ENCODE measurements around the gene PTCHD1. TPM values are rescaled to one million over a fixed set of nuclear protein-coding genes. Genes with fewer than 3 reads are reported as not detected.

Gene PTCHD1
- total and polyA plus RNA-seq, 9 of the 15 experiments (the other 6 are each of a cell fraction or from before 2014, with no cell fraction given) = not detected

GRCh38 chrX:23344238-23344903 is 9.7 kb downstream of the PTCHD1 start:
- in situ Hi-C loops (cut with MboI) (no loop called here), intact Hi-C loops (cut with micrococcal nuclease) (no loop called here)
- Histone ChIP-seq H3K27ac (ENCODE audit: extremely low read depth, low read depth, low read length) (no peak overlapping the region), H3K4me2 (ENCODE audit: insufficient read depth, low read length) (no peak overlapping the region), H3K9ac (ENCODE audit: insufficient read depth in 1 of 2, low read depth in 2 of 2, low read length in 2 of 2) (no peak overlapping the region), H3K4me3 (no peak overlapping the region), H4K20me1 (replicated peaks; ENCODE audit: control insufficient read depth, insufficient read depth, low read length) (no peaks in the 10 kb centered on the region), H3K27me3 (ENCODE audit: control insufficient read depth in 2 of 2, insufficient read depth in 2 of 2, low read length in 2 of 2) (no peaks in the 10 kb centered on the region), H3K79me2 (ENCODE audit: control insufficient read depth, insufficient read depth, low read length) (no peaks in the 10 kb centered on the region), H3K4me1 (replicated peaks in 1 of 2; ENCODE audit: control insufficient read depth in 2 of 2, insufficient read depth in 2 of 2, low read length in 2 of 2) (no peaks in the 10 kb centered on the region), H2AFZ (ENCODE audit: low read depth, low read length) (no peak overlapping the region), H3K36me3 (ENCODE audit: control insufficient read depth, insufficient read depth, low read length) (no peaks in the 10 kb centered on the region), H3K9me3 (replicated peaks; ENCODE audit: control insufficient read depth, insufficient read depth, low read depth, low read length) (no peaks in the 10 kb centered on the region), H3K9me1 (ENCODE audit: control insufficient read depth, insufficient read depth, low read length) (no peaks in the 10 kb centered on the region)
- no peak for DNase-seq (ENCODE audit: extremely low read depth in 1 of 4, low spot score in 3 of 4)
- 2% methylated on average over 5 of the region's 5 CpGs for WGBS (ENCODE audit: insufficient coverage, low coverage, missing lambda C conversion rate)
- CTCF ChIA-PET (ENCODE audit: low intra/inter-chr PET ratio) = no interaction called here
- POLR2A ChIA-PET = no interaction called here
- BruUV-seq (replicated peaks) = no TSS peak
- FAIRE-seq = no peak
- ATAC-seq = no peak
- TF ChIP-seq CCAR2 (IDR thresholded peaks at IDR 0.05; ENCODE audit: low read depth, low read length) = no peak
- TF ChIP-seq RBM34 (IDR thresholded peaks at IDR 0.05; ENCODE audit: borderline replicate concordance, insufficient read depth, low read length) = no peak
- TF ChIP-seq CHCHD3 (CRISPR knock-in tag; IDR thresholded peaks at IDR 0.05) = no peak
- TF ChIP-seq MGA (IDR thresholded peaks at IDR 0.05) = no peak
- no peak for TF ChIP-seq ZNF224 (CRISPR knock-in tag; IDR thresholded peaks at IDR 0.05)
- TF ChIP-seq ZNF740 (CRISPR knock-in tag; IDR thresholded peaks at IDR 0.05) = no peak
- TF ChIP-seq ZNF740 (tag; IDR thresholded peaks at IDR 0.05) = no peak
- no peak for TF ChIP-seq ATF3 (IDR thresholded peaks at IDR 0.05)
- no peak for TF ChIP-seq ATF3 (CRISPR knock-in tag; conservative IDR thresholded peaks at IDR 0.05)

Data from K562 (cell line).